HG03097 (cell line): ENCODE results near the gene RHOXF2B.
A peak's percentile ranks its signal among the peaks of the same experiment; 100 is the strongest.
"Not testable (repeated sequence)": the region's sequence is repeated elsewhere in the genome, so short reads cannot be mapped to it uniquely, and the experiment has no call there.

Source experiments
- ATAC-seq: cut with Tn5 transposase; IDR thresholded peaks from one replicate; pipeline ENCODE4 v1.9.1; 2021; ENCODE audit not compliant: unreplicated experiment, low FRiP score

The RHOXF2B gene

GRCh38 chrX:120077590-120077989 is at the start of gene RHOXF2B:
TSS of gene RHOXF2B (minus strand) at chrX:120077690. CDS start at chrX:120077552, 138 bp downstream.
- ATAC-seq, result not testable (repeated sequence)

DNA sequence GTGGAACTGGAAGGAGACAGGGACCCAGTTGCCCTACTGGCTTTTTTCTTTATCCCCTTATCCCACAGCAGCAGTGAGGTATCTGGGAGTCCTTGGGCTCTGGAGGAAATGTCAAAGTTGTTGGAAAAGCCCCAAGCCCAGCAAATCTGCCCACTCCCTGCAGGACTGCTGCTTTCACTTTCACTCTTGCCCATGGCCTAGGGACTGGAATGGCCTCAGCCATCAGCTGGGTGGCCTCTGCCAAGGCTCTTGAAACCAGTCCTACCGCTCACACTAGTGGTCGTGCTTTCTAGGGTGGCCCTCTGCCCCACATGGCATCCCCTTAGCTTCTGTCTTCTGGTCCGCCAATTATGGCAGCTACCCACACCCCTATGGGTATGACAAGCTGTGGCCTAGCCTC is 48.0 kb upstream of the RHOXF2B start:
- ATAC-seq, result no peak

DNA sequence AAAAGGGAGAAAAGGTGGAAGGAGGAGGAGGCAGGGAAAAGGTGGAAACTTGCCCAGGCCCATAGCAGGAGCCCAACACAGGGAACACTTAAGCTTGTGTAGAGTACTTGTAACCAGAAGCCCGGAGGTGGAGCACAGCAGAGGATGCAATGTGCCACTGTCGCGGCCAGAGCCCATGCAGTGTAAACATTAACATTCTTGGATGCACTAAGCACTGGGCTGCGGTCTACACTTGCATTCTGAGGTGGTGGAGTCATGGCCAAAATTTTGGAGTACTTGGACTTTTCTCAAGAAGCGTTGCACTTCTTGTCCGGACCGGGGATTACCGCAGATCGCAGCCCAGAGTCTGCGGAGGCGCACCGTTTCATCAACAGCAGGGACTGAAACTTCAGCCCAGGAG is 42.7 kb upstream of the RHOXF2B start:
- ATAC-seq, result no peak

- no peak for ATAC-seq
These were observed 38.0 kb upstream of the RHOXF2B start, which contains the start of gene RHOXF1 for GRCh38 chrX:120115438-120115963. TSS of gene RHOXF1 (minus strand) at chrX:120115913. CDS start at chrX:120115862, 51 bp downstream.

GRCh38 chrX:120111611-120112010 is 34.1 kb upstream of the RHOXF2B start:
- no peak for ATAC-seq

- no peak for ATAC-seq
These were observed 31.9 kb upstream of the RHOXF2B start for GRCh38 chrX:120109378-120109777.

DNA sequence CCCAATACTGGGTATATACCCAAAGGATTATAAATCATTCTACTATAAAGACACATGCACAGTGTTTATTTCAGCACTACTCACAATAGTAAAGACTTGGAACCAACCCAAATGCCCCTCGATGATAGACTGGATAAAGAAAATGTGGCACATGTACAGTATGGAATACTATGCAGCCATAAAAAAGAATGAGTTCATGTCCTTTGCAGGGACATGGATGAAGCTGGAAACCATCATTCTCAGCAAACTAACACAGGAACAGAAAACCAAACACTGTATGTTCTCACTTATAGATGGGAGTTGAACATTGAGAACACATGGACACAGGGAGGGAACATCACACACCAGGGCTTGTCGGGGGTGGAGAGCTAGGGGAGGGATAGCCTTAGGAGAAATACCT is 27.2 kb upstream of the RHOXF2B start:
- not testable (repeated sequence) for ATAC-seq

GRCh38 chrX:120101057-120101456 is 23.6 kb upstream of the RHOXF2B start:
- ATAC-seq, result not testable (repeated sequence)

GRCh38 chrX:120090208-120090607 is 12.7 kb upstream of the RHOXF2B start:
- no peak for ATAC-seq

DNA sequence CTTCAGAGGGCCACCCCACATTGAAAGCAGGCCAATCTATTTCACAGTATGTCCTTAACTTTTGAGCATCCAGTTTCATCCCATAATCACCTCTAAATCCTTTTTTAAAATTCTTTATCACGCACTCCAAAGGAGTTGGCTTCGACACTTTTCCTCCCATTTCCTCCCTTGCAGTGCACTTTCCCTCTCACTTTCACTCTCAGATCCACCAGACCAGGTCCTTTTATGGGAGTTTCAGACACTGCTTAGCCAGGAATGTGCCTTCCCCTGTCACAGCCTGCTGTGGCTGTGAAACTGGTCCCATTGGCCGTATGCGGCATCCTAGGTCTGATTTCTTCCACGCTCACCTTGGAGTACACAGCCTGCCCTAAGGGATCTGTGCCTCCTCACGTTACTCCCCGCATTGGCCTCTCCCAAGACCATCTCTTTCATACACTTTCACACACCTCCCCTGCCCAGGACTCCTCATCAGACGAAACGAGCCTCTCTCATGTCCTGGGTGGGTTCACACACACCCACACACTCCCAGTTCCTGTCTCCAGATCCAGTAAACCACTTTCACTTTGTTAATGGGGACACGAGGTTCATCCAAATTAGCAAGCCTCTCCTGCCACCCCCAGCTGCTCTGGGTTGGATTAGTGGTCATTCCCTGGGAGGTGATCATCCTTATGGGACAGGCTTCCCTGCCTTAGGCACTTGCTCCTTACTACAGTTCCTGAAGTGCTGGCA is 10.0 kb upstream of the RHOXF2B start:
- ATAC-seq, result no peak

DNA sequence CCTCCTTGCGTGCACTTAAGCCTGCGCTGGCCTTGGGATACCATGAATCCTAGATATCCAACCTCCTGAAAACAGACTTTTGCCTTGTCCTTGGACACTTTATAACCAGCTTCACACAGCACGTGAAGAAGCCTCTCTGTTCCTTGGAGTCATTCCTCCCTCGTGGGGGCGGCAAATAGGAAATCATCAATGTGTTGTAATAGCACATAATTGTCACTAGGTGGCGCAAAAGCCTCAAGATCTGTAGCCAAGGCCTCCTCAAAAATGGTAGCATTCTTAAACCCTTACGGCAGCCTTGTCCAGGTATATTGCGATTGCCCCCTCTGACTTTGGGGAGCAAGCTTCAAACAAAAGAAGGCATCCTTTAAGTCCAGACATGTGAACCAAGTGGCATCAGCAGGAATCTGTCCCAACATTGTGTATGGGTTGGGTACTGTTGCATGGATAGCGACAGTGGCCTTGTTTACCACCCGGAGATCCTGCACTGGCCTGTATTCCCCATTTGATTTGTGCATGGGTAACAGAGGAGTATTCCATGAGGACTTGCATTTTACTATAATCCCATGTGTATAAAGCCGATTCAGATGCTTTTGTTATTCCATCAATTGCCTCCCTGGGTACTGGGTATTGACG is 8.2 kb upstream of the RHOXF2B start:
- ATAC-seq, result not testable (repeated sequence)

DNA sequence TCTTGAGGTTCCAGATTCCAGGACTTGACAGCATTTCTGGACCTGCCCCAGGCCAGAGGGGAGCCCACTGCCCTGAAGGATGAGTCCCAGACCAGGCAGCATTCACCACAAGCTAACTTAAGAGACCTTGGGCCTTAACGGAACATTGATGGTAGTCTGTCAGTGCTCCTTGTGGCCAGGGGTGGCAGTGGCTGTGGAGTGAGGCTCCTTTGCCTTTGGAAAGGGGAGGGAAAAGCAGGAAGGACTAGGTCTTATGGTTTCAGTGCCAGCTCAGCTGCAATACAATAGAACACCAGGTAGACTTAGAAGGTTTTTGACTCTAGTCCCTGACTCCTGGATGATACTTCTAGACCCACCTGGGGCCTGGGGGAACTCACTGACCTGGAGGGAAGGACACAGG is 11.3 kb downstream of the RHOXF2B start:
- not testable (repeated sequence) for ATAC-seq

DNA sequence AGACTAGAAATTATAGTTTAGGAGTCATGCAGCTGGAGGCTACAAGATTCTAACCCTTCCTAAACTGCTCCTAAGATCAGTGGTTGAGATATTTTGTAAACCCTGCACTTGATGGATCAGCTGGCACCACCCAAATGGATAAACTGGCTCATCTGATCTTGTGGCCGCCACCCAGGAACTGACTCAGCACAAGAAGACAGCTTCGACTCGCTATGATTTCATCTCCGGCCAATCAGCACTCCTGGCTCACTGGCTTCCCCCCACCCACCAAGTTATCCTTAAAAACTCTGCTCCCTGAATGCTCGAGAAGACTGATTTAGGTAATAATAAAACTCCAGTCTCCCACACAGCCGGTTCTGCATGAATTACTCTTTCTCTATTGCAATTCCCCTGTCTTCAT is 34.8 kb downstream of the RHOXF2B start:
- not testable (repeated sequence) for ATAC-seq

- ATAC-seq, result peak; percentile 62
These were observed 35.2 kb downstream of the RHOXF2B start for GRCh38 chrX:120042247-120042646.

- not testable (repeated sequence) for ATAC-seq
These were observed 37.3 kb downstream of the RHOXF2B start for GRCh38 chrX:120040176-120040575.

- ATAC-seq, result not testable (repeated sequence)
These were observed 38.3 kb downstream of the RHOXF2B start for GRCh38 chrX:120039087-120039733.

DNA sequence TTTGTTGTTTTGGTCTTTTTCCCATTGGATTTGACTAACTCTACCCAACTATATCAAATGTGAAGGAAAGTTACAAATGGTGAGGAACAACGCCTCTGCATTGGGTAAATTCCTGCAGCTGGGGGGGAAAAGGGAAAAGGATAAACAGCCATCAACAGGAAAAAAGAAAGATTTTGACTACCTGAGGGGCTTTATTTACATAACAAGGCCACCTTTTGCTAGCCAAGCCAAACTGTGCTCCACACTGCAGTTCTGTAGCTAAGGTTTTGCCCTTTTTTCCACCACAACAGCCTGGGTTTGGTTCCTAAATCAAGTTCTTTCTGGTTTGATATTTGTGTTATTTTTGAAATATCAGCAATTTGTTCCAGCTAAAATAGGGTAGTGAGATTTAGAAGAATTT is 40.8 kb downstream of the RHOXF2B start:
- ATAC-seq, result no peak

DNA sequence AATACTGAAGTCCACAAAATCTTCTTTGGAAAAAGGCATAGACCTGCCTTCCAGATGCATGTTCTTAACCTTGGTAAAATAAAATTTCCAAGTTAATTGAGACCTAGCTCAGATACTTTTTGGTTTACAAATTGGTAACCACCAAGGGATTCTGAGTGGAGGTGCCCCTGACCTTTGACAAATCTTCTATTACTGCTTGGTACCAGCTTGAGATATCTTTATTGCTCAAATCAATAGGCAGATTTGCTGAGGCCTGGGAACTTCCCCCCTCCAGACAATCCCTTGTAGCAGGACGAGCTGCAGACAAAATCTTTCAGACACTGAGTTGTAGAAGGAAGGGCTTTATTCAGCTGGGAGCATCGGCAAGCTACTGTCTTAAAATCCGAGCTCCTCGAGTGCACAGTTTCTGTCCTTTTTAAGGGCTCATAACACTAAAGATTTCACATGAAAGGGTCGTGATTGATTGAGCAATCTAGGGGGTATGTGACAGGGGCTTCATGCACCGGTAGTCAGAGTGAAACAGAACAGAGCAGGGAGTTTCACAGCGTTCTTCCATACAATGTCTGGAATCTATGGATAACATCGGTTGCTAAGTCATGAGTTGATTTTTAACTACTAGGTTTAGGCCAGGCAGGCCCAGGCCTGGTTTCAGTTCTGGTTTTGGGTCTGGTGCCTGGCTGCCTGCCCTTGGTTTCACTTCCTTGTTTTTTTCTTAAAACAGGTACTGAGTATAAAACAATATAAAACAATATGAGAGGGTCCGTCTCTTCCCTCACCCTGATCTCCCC is 41.8 kb downstream of the RHOXF2B start:
- peak; percentile 84 for ATAC-seq

DNA sequence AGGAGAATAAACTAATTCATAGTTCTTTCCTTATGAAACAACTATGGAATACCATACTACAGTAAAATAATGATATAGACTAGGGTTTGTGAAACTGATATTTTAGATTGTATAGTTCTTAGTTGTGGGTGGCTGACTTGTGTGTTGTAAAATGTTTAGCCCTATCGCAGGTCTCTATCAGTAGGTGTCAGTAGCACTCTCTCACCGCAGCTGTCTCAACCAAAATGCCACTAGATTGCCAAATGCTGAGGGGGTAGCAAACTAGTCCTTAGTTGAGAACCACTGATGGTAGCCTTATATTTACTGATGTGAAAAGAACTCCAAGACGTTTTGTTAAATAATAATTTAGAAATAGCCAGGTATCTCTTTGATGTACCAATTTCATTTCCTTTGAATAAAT is 48.1 kb downstream of the RHOXF2B start:
- no peak for ATAC-seq

- no peak for ATAC-seq
These were observed 54.2 kb downstream of the RHOXF2B start for GRCh38 chrX:120023259-120023658.
